BE2C (cell line): Measurements from ENCODE around the gene ITLN1.

Experiments
- DNase-seq: peaks from one replicate; pipeline ENCODE4 v3.0.0-alpha.2; 2020
- H3K27me3 ChIP-seq: fragments of 250-450 bp; sonication (Bioruptor Pico); 2 replicates; pipeline ENCODE4 v1.5.1; 2020; ENCODE audit warnings: mild to moderate bottlenecking
- H3K36me3 ChIP-seq: fragments of 250-450 bp; sonication (Bioruptor Pico); 2 replicates; pipeline ENCODE4 v1.5.1; 2020; ENCODE audit warnings: mild to moderate bottlenecking
- H3K4me1 ChIP-seq: fragments of 250-450 bp; sonication (Bioruptor Pico); 2 replicates; pipeline ENCODE4 v1.5.1; 2020
- H3K4me3 ChIP-seq: 2 replicates; pipeline ENCODE4 v1.5.1; 2011; ENCODE audit warnings: low read depth, low read length
- H3K9me3 ChIP-seq: fragments of 250-450 bp; sonication (Bioruptor Pico); 2 replicates; pipeline ENCODE4 v1.5.1; 2020
- CTCF ChIP-seq: IDR thresholded peaks from 2 replicates; pipeline ENCODE4 v1.5.1; 2012; ENCODE audit warnings: mild to moderate bottlenecking, low read depth, low read length

ITLN1 gene

GRCh38 chr1:160835751-160836150, 49.2 kb downstream of the ITLN1 start:
- H3K27me3 ChIP-seq, result no peaks in the 10 kb centered on the region; the same call in 1 of the 2 replicates
- H3K4me1 ChIP-seq, result no peaks in the 10 kb centered on the region
- H3K9me3 ChIP-seq, result no peaks in the 10 kb centered on the region
- DNase-seq, result no peak
- no peaks in the 10 kb centered on the region for H3K36me3 ChIP-seq
- no peak for TF ChIP-seq CTCF
- H3K4me3 ChIP-seq, result no peak overlapping the region

GRCh38 chr1:160834945-160835565, 49.9 kb downstream of the ITLN1 start:
- peak; percentile 66 for TF ChIP-seq CTCF
- H3K36me3 ChIP-seq, result no peaks in the 10 kb centered on the region
- DNase-seq, result peak; percentile 30

GRCh38 chr1:160830321-160831153, 54.4 kb downstream of the ITLN1 start:
- Histone ChIP-seq H3K27me3 (no peaks in the 10 kb centered on the region), H3K4me1 (no peaks in the 10 kb centered on the region), H3K4me3 (no peak overlapping the region), H3K9me3 (no peaks in the 10 kb centered on the region), H3K36me3 (no peaks in the 10 kb centered on the region)
- TF ChIP-seq CTCF, result peak; percentile 71
- DNase-seq, result peak; percentile 71

More at GRCh38 chr1:160834945-160835565, 49.9 kb downstream of the ITLN1 start:
- Histone ChIP-seq H3K9me3 (no peaks in the 10 kb centered on the region), H3K27me3 (no peaks in the 10 kb centered on the region; the same call in 1 of the 2 replicates), H3K4me1 (no peaks in the 10 kb centered on the region), H3K4me3 (no peak overlapping the region)

DNA sequence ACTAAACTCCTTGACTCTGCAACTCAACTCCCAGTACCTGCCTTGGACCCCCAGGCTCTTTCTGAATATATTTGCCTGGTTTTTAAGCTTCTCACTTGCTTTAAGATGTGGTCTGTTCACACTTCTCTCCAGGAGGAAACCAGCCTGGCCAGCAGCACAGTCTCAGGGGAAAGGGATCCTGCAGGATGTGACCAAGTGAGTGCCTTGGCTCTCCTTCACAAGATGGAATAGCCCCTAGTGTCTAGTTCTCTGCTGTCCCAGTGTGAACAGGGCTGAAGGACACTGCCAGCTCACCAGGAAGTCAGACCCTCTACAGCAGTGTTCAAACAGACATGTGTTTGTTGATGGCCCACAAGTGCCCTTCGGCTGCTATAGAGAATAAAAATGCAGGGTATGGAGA, 55.2 kb downstream of the ITLN1 start:
- no peak for TF ChIP-seq CTCF
- no peaks in the 10 kb centered on the region for H3K27me3 ChIP-seq
- H3K4me3 ChIP-seq, result no peak overlapping the region
- H3K4me1 ChIP-seq, result no peaks in the 10 kb centered on the region
- no peaks in the 10 kb centered on the region for H3K36me3 ChIP-seq
- no peaks in the 10 kb centered on the region for H3K9me3 ChIP-seq
- no peak for DNase-seq

DNA sequence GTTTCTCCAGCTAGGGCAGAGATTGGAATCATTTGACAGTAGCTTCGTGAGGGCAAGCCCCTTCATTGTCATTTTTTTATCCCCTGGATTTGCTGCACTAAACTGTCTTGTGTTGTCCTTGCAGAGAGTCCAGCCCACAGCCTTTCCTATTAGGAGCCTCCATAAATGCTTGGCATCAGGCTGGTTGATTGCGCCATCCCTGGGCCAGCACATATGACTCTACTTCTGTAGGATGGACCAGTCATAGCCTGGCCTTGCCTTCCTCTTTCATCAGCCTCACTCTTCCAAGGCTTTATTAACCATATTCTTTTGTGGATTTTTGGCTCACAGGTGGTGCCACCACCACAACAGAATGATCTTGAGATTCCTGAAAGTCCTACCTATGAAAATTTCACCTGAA, 57.6 kb downstream of the ITLN1 start:
- no peaks in the 10 kb centered on the region for H3K9me3 ChIP-seq
- H3K36me3 ChIP-seq, result no peaks in the 10 kb centered on the region
- no peak overlapping the region for H3K4me3 ChIP-seq
- no peaks in the 10 kb centered on the region for H3K27me3 ChIP-seq
- H3K4me1 ChIP-seq, result no peaks in the 10 kb centered on the region
- no peak for DNase-seq
- TF ChIP-seq CTCF, result no peak

DNA sequence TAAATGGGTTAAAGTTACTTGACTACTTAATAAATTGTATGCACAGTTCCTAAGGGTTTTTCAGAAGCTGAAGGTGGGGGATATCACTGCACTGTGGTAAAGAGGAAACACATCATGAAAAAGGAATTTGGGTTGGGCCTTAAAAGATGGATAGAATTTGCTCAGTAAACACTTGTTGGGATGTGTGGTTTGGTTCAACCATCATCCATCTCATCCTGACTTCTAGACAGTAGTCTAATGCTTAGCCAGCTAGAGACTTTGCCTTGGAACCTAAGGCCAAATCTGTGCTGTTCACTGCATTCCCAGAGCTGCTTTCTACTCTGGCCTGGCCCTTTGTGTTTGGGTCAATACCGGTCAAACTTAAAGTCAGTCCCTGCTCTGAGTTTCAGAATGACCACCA, 58.4 kb downstream of the ITLN1 start:
- Histone ChIP-seq H3K36me3 (no peaks in the 10 kb centered on the region), H3K9me3 (no peaks in the 10 kb centered on the region), H3K27me3 (no peaks in the 10 kb centered on the region), H3K4me1 (no peaks in the 10 kb centered on the region), H3K4me3 (no peak overlapping the region)
- DNase-seq, result no peak
- TF ChIP-seq CTCF, result no peak
